LNCAP (cell line): ENCODE measurements around the gene KRTAP10-7.

Experiments used
- CTCF ChIP-seq: fragments of 450-650 bp; IDR thresholded peaks from 2 replicates; pipeline ENCODE4 v1.5.1; 2017; ENCODE audit warnings: mild to moderate bottlenecking

The KRTAP10-7 gene

GRCh38 chr21:44590311-44590721, 10.1 kb upstream of the KRTAP10-7 start:
- TF ChIP-seq CTCF = no peak

GRCh38 chr21:44592446-44593311, 7.7 kb upstream of the KRTAP10-7 start, which contains the start of gene KRTAP10-6:
TSS of gene KRTAP10-6 (minus strand) at chr21:44592505. CDS start at chr21:44592484, 21 bp downstream.
- TF ChIP-seq CTCF = no peak

- TF ChIP-seq CTCF = no peak
These were observed 6.6 kb upstream of the KRTAP10-7 start for GRCh38 chr21:44593598-44594405.

GRCh38 chr21:44594406-44594916, 5.9 kb upstream of the KRTAP10-7 start:
- TF ChIP-seq CTCF = no peak

GRCh38 chr21:44595524-44595923, 4.9 kb upstream of the KRTAP10-7 start:
- TF ChIP-seq CTCF = no peak

- no peak for TF ChIP-seq CTCF
These were observed 4.2 kb upstream of the KRTAP10-7 start for GRCh38 chr21:44596068-44596725.

- TF ChIP-seq CTCF = no peak
These were observed 2.3 kb upstream of the KRTAP10-7 start for GRCh38 chr21:44598061-44598460.
